Kidney (tissue), 14 donors: Measurements from ENCODE around the gene BABAM2. TPM values are rescaled to one million over a fixed set of nuclear protein-coding genes. Genes with fewer than 3 reads are reported as not detected.
A peak's percentile ranks its signal among the peaks of the same experiment; 100 is the strongest.

Experiments
- DNase-seq, 5 donors: peaks; one replicate each; pipeline ENCODE4 v3.0.0-alpha.2; 2013 to 2020
- FAIRE-seq: peaks from 2 replicates; lab custom pipeline; 2012; peaks lifted over from hg19 to GRCh38; lab: Jason Lieb, UNC
- H3K27ac ChIP-seq, 2 donors: one replicate each; pipeline ENCODE4 v1.7.0; 2013; ENCODE audit warnings: low read depth in 2 of 2, low read length in 2 of 2, inconsistent platforms in 1 of 2
- H3K27me3 ChIP-seq: one replicate; pipeline ENCODE4 v1.7.1; 2013; ENCODE audit warnings: low read length, inconsistent platforms; ENCODE audit not compliant: control insufficient read depth, insufficient read depth
- H3K36me3 ChIP-seq, 3 donors: one replicate each; pipeline versions ENCODE4 v1.7.0 to v1.7.1; 2013; ENCODE audit warnings: low read length in 3 of 3, control low read depth in 1 of 3, inconsistent platforms in 1 of 3; ENCODE audit not compliant: insufficient read depth in 3 of 3, control insufficient read depth in 2 of 3
- H3K4me1 ChIP-seq, 3 donors: one replicate each; pipeline versions ENCODE4 v1.7.0 to v1.7.1; 2013; ENCODE audit warnings: low read length in 3 of 3, inconsistent platforms in 1 of 3, low read depth in 1 of 3; ENCODE audit not compliant: control insufficient read depth in 2 of 3, insufficient read depth in 2 of 3
- H3K4me3 ChIP-seq, 3 donors: one replicate each; pipeline versions ENCODE4 v1.7.0 to v1.8.1; 2013; ENCODE audit warnings: low read length in 3 of 3, control low read depth in 1 of 3, inconsistent platforms in 1 of 3
- H3K9ac ChIP-seq, 3 donors: one replicate each; pipeline versions ENCODE4 v1.7.0 to v1.7.1; 2013; ENCODE audit warnings: low read length in 3 of 3, control low read depth in 1 of 3, inconsistent platforms in 1 of 3
- H3K9me3 ChIP-seq, 3 donors: one replicate each; pipeline versions ENCODE4 v1.7.0 to v1.7.1; 2013; ENCODE audit warnings: low read length in 3 of 3, control low read depth in 1 of 3, inconsistent platforms in 1 of 3; ENCODE audit not compliant: control insufficient read depth in 2 of 3, insufficient read depth in 1 of 3
- intact Hi-C: fragments of 100-400 bp; cut with DNase I; formaldehyde crosslinking; loops from one replicate; pipeline ENCODE4 v1.11.1; 2022
- polyA plus RNA-seq: library from polyadenylated mRNA; stranded (reverse); fragments of 350-450 nt; fragmentation: Illumina TruSeq; extraction: RNeasy Lipid Tissue Mini Kit (QIAGEN cat#74804); gene quantifications from one replicate; pipeline ENCODE4 v1.2.3, GENCODE V29; 2014; ENCODE audit warnings: low read depth, low replicate concordance; ENCODE audit not compliant: insufficient read depth
- total RNA-seq: library from RNA; stranded (reverse); fragmentation: NEBNext Ultra II Directional; extraction: Animal tissue kit (Norgen Biotek cat#: 25700); gene quantifications from one replicate; pipeline ENCODE4 v1.2.1, GENCODE V29; 2021
- TF ChIP-seq, protein P1 (sequence below): IDR thresholded peaks from 3 replicates; pipeline ENCODE4 v1.5.1; 2012; ENCODE audit warnings: mild to moderate bottlenecking, moderate library complexity, borderline replicate concordance; ENCODE audit not compliant: insufficient read depth; ENCODE audit errors: extremely low read depth
- donor health status: control.
- donor health status: control.
- donor health status: control.
- donor health status: control.
- donor health status: control.
- donor health status: DM: yes; HTN: yes; CAD: no.
- donor health status: Normal renal cell carcinoma (clear cell type).

Gene BABAM2
- total and polyA plus RNA-seq, 2 donors from 2014 or later, result 68.4 to 74.1 TPM

DNA sequence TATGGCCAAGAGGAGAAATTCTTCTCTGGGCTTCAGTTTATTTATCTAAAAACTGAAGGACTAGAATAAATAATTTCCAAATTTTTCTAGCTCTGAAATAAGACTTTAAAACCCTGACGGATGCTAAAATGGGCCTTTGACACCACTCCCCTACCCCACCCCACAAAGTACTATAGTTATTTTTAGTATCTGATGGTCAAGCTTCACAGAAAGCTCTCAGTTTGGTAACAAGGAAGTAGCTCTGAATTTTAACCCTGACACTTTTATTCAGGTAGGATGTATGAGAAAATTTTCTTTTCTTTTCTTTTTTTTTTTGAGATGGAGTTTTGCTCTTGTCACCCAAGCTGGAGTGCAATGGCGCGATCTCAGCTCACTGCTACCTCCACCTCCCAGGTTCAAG lies 2.7 kb upstream of the BABAM2 start:
- no peak for FAIRE-seq
- Histone ChIP-seq H3K36me3 (no peaks in the 10 kb centered on the region), H3K9me3 (no peaks in the 10 kb centered on the region), H3K4me3 (no peak overlapping the region), H3K9ac (no peak overlapping the region), H3K27me3 (no peaks in the 10 kb centered on the region), H3K27ac (peak overlapping the region; percentile 15 to 96), H3K4me1 (peaks cover 0 to 17% (median 0%) of the 10 kb centered on the region in 3 donors)
- no peak for DNase-seq
- intact Hi-C loops, result no loop called here
- TF ChIP-seq, protein P1, sequence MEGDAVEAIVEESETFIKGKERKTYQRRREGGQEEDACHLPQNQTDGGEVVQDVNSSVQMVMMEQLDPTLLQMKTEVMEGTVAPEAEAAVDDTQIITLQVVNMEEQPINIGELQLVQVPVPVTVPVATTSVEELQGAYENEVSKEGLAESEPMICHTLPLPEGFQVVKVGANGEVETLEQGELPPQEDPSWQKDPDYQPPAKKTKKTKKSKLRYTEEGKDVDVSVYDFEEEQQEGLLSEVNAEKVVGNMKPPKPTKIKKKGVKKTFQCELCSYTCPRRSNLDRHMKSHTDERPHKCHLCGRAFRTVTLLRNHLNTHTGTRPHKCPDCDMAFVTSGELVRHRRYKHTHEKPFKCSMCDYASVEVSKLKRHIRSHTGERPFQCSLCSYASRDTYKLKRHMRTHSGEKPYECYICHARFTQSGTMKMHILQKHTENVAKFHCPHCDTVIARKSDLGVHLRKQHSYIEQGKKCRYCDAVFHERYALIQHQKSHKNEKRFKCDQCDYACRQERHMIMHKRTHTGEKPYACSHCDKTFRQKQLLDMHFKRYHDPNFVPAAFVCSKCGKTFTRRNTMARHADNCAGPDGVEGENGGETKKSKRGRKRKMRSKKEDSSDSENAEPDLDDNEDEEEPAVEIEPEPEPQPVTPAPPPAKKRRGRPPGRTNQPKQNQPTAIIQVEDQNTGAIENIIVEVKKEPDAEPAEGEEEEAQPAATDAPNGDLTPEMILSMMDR, result no peak

DNA sequence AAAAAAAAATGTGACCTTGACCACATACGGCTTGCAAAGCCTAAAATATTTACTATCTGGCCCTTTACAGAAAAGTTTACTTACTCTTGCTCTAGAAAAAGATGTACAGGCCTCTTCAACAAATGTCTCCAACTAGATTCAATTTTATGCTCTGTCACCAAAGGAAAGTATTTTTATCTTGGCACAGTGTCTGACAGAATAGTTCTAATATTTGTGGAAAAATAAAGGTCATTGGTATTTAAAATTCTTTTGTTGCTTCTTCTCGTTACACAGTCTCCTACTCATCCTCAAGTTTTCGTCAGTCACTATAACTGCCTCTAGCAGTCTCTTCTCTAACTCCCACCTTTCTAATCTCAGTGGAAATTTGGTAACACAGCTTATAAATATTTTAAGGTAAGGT lies 1.7 kb upstream of the BABAM2 start:
- Histone ChIP-seq H3K27ac (peak overlapping the region; percentile 96 to 99), H3K9me3 (no peaks in the 10 kb centered on the region), H3K36me3 (no peaks in the 10 kb centered on the region), H3K4me1 (peaks cover 0 to 17% (median 0%) of the 10 kb centered on the region in 3 donors), H3K27me3 (no peaks in the 10 kb centered on the region), H3K4me3 (peak overlapping the region in 2 of 3 donors; percentile 81 to 87), H3K9ac (peak overlapping the region in 1 of 3 donors; percentile 95)
- FAIRE-seq (no peak), DNase-seq (no peak)
- TF ChIP-seq, protein P1, result no peak
- intact Hi-C loops, result no loop called here

DNA sequence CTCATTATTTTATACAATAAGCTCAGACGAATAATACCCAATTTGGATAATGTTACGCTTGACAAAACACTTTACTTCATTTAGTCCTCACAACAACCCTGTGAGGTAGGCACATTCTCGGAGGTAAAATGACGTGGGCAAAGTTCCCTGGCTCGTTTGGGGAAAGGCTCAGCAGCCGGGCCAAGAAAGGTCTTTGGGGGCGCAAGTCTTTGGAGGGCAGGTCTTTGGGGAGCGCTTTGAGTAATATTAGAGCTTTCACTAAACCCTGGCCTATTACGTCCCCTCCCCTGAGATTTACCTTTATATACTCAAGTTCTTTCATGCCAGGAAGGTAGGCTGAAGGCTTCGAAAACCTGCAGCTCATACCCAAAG lies 769 bp upstream of the BABAM2 start:
- Histone ChIP-seq H3K9ac (peak overlapping the region; percentile 87 to 95 (median 91)), H3K36me3 (peaks cover 0 to 3% (median 0%) of the 10 kb centered on the region in 3 donors), H3K4me3 (peak overlapping the region; percentile 81 to 90 (median 87)), H3K9me3 (no peaks in the 10 kb centered on the region), H3K27me3 (no peaks in the 10 kb centered on the region), H3K27ac (peak overlapping the region; percentile 96 to 99), H3K4me1 (peaks cover 0 to 17% (median 0%) of the 10 kb centered on the region in 3 donors)
- FAIRE-seq (no peak), DNase-seq (peak in 2 of 5 donors; percentile 56 to 67)
- TF ChIP-seq, protein P1, result no peak
- intact Hi-C loops, result no loop called here
